HG03571 (cell line): ENCODE data around the gene GRIA1.
"Not testable (repeated sequence)": the region's sequence is repeated elsewhere in the genome, so short reads cannot be mapped to it uniquely, and the experiment has no call there.

ENCODE experiments used
- ATAC-seq: cut with Tn5 transposase; IDR thresholded peaks from one replicate; pipeline ENCODE4 v1.9.1; 2021; ENCODE audit not compliant: unreplicated experiment

The GRIA1 gene

GRCh38 chr5:153816870-153817269 is 326.4 kb downstream of the GRIA1 start:
- no peak for ATAC-seq

- no peak for ATAC-seq
Measured at GRCh38 chr5:153818626-153819025, 328.2 kb downstream of the GRIA1 start.

- ATAC-seq = no peak
Measured at GRCh38 chr5:153823036-153823435, 332.6 kb downstream of the GRIA1 start.

GRCh38 chr5:153824909-153825308 is 334.4 kb downstream of the GRIA1 start:
- no peak for ATAC-seq

GRCh38 chr5:153827397-153827796 is 336.9 kb downstream of the GRIA1 start:
- ATAC-seq = no peak

- no peak for ATAC-seq
Measured at GRCh38 chr5:153829510-153830065, 339.1 kb downstream of the GRIA1 start.

- ATAC-seq = peak; percentile 69
Measured at GRCh38 chr5:153831973-153832372, 341.5 kb downstream of the GRIA1 start.

GRCh38 chr5:153835891-153836515 is 345.5 kb downstream of the GRIA1 start:
- no peak for ATAC-seq

GRCh38 chr5:153849303-153850113 is 359.0 kb downstream of the GRIA1 start:
- ATAC-seq = not testable (repeated sequence)

GRCh38 chr5:153860195-153860886 is 369.9 kb downstream of the GRIA1 start:
- ATAC-seq = no peak

GRCh38 chr5:153862906-153863305 is 372.4 kb downstream of the GRIA1 start:
- ATAC-seq = not testable (repeated sequence)
